ENCODE results near the gene P4HA1. TPM values are rescaled to one million over a fixed set of nuclear protein-coding genes. Genes with fewer than 3 reads are reported as not detected.

P4HA1 gene
- total RNA-seq, 1 experiment from 2014 or later = 46.5 TPM

DNA sequence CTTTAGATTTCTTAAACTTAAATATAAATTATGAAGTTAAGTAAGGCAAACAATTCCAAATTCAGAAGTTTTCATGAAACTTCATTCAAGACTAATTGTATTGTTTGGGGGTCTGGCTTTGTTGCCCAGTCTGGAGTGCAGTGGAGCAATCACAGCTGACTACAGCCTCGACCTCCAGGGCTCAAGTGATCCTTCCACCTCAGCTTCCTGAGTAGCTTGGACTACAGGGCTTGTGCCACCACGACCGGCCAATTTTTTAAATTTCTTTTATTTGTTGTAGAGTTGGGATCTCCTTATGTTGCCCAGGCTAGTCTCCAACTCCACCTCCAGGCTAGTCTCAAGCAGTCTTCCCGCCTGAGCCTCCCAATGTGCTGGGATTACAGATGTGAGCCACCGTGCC lies 12.5 kb downstream of the P4HA1 start:
- H3K36me3 ChIP-seq (ENCODE audit: control insufficient read depth, insufficient read depth, low read length) = 0 out of 2 replicates have a peak, but pooled peaks cover under 1% of the 10 kb centered on the region
- intact Hi-C loops (cut with micrococcal nuclease; ENCODE audit: unreplicated experiment) = no loop called here
- no peak overlapping the region for H3K4me3 ChIP-seq (ENCODE audit: low read depth, low read length)
- H3K27me3 Mint-ChIP-seq (ENCODE audit: insufficient read depth, unreplicated experiment) = no peaks in the 10 kb centered on the region
- H3K27me3 ChIP-seq (replicated peaks; ENCODE audit: control insufficient read depth, insufficient read depth, low read length) = no peaks in the 10 kb centered on the region
- BruUV-seq (replicated peaks) = no TSS peak
- DNase-seq = no peak
- POLR2A ChIA-PET = no interaction called here
- no peaks in the 10 kb centered on the region for H3K4me1 Mint-ChIP-seq (ENCODE audit: low read depth, unreplicated experiment)
- no peak overlapping the region for H3K4me3 Mint-ChIP-seq (ENCODE audit: unreplicated experiment)
- no peaks in the 10 kb centered on the region for H3K9me3 Mint-ChIP-seq (ENCODE audit: unreplicated experiment)
- H3K9me3 ChIP-seq = no peaks in the 10 kb centered on the region
- no peaks in the 10 kb centered on the region for H3K36me3 Mint-ChIP-seq (ENCODE audit: insufficient read depth, unreplicated experiment)
- no peaks in the 10 kb centered on the region for H3K4me1 ChIP-seq
- CTCF ChIA-PET = interaction anchor here (1.1 to 1.9 kb wide), 3 partner anchors 13 to 34 kb away, joined by 3 to 14 read pairs (median 4); partner anchors contain the start of gene P4HA1
- no peak overlapping the region for H3K27ac Mint-ChIP-seq (ENCODE audit: unreplicated experiment)
- TF ChIP-seq, protein P1, sequence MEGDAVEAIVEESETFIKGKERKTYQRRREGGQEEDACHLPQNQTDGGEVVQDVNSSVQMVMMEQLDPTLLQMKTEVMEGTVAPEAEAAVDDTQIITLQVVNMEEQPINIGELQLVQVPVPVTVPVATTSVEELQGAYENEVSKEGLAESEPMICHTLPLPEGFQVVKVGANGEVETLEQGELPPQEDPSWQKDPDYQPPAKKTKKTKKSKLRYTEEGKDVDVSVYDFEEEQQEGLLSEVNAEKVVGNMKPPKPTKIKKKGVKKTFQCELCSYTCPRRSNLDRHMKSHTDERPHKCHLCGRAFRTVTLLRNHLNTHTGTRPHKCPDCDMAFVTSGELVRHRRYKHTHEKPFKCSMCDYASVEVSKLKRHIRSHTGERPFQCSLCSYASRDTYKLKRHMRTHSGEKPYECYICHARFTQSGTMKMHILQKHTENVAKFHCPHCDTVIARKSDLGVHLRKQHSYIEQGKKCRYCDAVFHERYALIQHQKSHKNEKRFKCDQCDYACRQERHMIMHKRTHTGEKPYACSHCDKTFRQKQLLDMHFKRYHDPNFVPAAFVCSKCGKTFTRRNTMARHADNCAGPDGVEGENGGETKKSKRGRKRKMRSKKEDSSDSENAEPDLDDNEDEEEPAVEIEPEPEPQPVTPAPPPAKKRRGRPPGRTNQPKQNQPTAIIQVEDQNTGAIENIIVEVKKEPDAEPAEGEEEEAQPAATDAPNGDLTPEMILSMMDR (IDR thresholded peaks at IDR 0.05; ENCODE audit: insufficient read depth in 1 of 2, low read depth in 1 of 2, low read length in 1 of 2, severe bottlenecking in 1 of 2, unreplicated experiment in 1 of 2) = no peak

DNA sequence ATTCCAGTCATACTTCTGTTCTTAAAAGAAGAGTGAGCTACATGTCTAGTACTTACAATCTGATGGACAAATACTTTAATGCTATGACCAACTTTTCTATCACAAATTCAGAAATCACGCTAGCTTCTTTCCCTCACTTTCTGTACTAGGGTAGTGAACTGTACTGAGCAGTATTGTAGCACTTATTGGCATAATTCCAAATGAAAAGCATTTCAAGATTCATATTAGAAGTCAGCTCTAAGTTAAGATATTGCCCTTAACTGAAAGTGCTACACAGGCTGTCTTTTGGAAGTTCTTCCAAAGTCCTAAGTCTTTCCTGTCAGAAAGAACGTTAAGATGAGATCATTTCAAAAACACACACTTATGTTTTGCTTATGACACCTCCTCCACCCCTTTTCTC lies 13.4 kb downstream of the P4HA1 start:
- H3K4me1 ChIP-seq = no peaks in the 10 kb centered on the region
- POLR2A ChIA-PET = no interaction called here
- no peaks in the 10 kb centered on the region for H3K27me3 ChIP-seq (replicated peaks; ENCODE audit: control insufficient read depth, insufficient read depth, low read length)
- no peak for DNase-seq
- 0 out of 2 replicates have a peak, but pooled peaks cover 1% of the 10 kb centered on the region for H3K36me3 ChIP-seq (ENCODE audit: control insufficient read depth, insufficient read depth, low read length)
- H3K4me3 ChIP-seq (ENCODE audit: low read depth, low read length) = no peak overlapping the region
- TF ChIP-seq, protein P1 (IDR thresholded peaks at IDR 0.05; ENCODE audit: insufficient read depth in 1 of 2, low read depth in 1 of 2, low read length in 1 of 2, severe bottlenecking in 1 of 2, unreplicated experiment in 1 of 2) = no peak
- H3K9me3 ChIP-seq = no peaks in the 10 kb centered on the region
- H3K36me3 Mint-ChIP-seq (ENCODE audit: insufficient read depth, unreplicated experiment) = no peaks in the 10 kb centered on the region
- H3K4me1 Mint-ChIP-seq (ENCODE audit: low read depth, unreplicated experiment) = no peaks in the 10 kb centered on the region
- BruUV-seq (replicated peaks) = no TSS peak
- no peaks in the 10 kb centered on the region for H3K9me3 Mint-ChIP-seq (ENCODE audit: unreplicated experiment)
- no peak overlapping the region for H3K4me3 Mint-ChIP-seq (ENCODE audit: unreplicated experiment)
- CTCF ChIA-PET = interaction anchor here (1.1 to 1.9 kb wide), 3 partner anchors 13 to 35 kb away, joined by 3 to 14 read pairs (median 4); partner anchors contain the start of gene P4HA1
- no peak overlapping the region for H3K27ac Mint-ChIP-seq (ENCODE audit: unreplicated experiment)
- no peaks in the 10 kb centered on the region for H3K27me3 Mint-ChIP-seq (ENCODE audit: insufficient read depth, unreplicated experiment)
- intact Hi-C loops (cut with micrococcal nuclease; ENCODE audit: unreplicated experiment) = no loop called here

DNA sequence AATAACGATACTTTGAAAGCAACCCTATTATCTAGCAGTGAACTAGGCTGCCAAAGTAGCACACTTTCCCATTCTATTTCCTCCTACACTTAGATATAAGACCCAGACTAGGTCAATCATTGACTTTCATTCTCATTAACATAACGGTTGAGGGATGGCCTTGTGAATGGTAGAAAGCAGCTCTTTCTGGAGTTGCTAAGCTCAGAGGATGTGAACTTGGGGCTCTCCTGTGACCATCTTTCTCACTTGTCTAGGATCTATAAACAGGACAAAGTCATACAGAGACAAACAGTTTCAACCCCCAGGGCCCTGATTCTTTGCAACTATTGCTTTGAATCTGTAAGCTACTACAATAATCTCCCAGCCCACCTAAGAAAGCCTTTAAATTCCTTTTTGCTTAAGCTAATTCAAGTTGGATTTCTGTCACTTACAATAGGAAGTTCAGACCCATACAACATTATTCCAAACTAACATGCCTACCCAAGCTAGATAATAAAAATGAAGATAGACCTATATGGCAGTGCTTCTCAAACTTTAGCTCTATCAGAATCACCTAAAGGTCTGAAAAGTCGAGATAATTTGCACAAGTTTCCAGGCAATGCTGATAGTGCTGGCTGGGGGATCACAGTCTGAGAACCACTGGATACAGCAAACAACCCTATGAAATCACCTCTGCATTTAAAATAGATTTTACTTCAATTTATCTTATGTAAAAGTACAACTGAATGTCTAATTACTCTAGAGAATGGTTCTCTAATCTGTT lies 16.7 kb downstream of the P4HA1 start:
- Histone ChIP-seq H3K36me3 (ENCODE audit: control insufficient read depth, insufficient read depth, low read length) (0 out of 2 replicates have a peak, but pooled peaks cover 1% of the 10 kb centered on the region), H3K27me3 (replicated peaks; ENCODE audit: control insufficient read depth, insufficient read depth, low read length) (no peaks in the 10 kb centered on the region), H3K9me3 (no peaks in the 10 kb centered on the region), H3K4me1 (no peaks in the 10 kb centered on the region), H3K4me3 (ENCODE audit: low read depth, low read length) (no peak overlapping the region)
- H3K27ac Mint-ChIP-seq (ENCODE audit: unreplicated experiment) = no peak overlapping the region
- intact Hi-C loops (cut with micrococcal nuclease; ENCODE audit: unreplicated experiment) = no loop called here
- TF ChIP-seq, protein P1 (IDR thresholded peaks at IDR 0.05; ENCODE audit: insufficient read depth in 1 of 2, low read depth in 1 of 2, low read length in 1 of 2, severe bottlenecking in 1 of 2, unreplicated experiment in 1 of 2) = no peak
- H3K9me3 Mint-ChIP-seq (ENCODE audit: unreplicated experiment) = no peaks in the 10 kb centered on the region
- no peaks in the 10 kb centered on the region for H3K27me3 Mint-ChIP-seq (ENCODE audit: insufficient read depth, unreplicated experiment)
- no peaks in the 10 kb centered on the region for H3K4me1 Mint-ChIP-seq (ENCODE audit: low read depth, unreplicated experiment)
- H3K4me3 Mint-ChIP-seq (ENCODE audit: unreplicated experiment) = no peak overlapping the region
- ChIA-PET CTCF (no interaction called here), POLR2A (no interaction called here)
- BruUV-seq (replicated peaks) = no TSS peak
- H3K36me3 Mint-ChIP-seq (ENCODE audit: insufficient read depth, unreplicated experiment) = no peaks in the 10 kb centered on the region
- DNase-seq = no peak

Measured in Caco-2 (cell line).